HepG2 (cell line): ENCODE measurements around the gene BRS3.

ENCODE experiments used
- ERF ChIP-seq: IDR thresholded peaks from 2 replicates; pipeline ENCODE4 v1.6.1; 2018; ENCODE audit warnings: missing biosample characterization, missing genetic modification reagents
- ZNF530 ChIP-seq: sonication (generic); formaldehyde crosslinking; IDR thresholded peaks from 2 replicates; pipeline ENCODE4 v1.5.0; 2020; ENCODE audit warnings: low read depth, mild to moderate bottlenecking, missing genetic modification reagents
- ZNF879 ChIP-seq: sonication (generic); formaldehyde crosslinking; IDR thresholded peaks from 2 replicates; pipeline ENCODE4 v1.8.1; 2023; ENCODE audit warnings: missing genetic modification reagents
- TF ChIP-seq, protein P1 (sequence below): sonication (generic); formaldehyde crosslinking; IDR thresholded peaks from 2 replicates; pipeline ENCODE4 v1.8.0; 2023; ENCODE audit warnings: mild to moderate bottlenecking, missing genetic modification reagents

DNA sequence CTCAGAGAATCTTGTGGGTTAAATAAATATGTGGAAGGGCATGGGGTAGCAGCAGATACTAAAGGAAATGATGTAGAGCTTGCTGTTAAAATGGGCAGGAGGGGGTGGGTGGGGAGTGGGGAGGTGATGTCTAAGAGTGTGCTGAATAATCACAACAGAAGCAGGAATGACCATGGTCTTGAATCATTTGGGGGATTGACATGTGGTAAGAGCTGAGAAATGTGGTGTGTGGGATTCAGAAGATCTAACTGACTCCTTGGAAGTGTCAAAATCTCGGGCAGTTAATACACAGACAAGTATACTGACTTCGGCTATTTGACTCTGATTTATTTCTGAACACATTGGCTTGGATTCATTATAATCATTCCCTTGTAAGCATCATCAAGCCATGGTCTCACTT, 51.1 kb downstream of the BRS3 start:
- TF ChIP-seq ZNF530 (no peak), ERF (CRISPR knock-in tag) (no peak), ZNF879 (CRISPR knock-in tag) (no peak)
- TF ChIP-seq, protein P1, sequence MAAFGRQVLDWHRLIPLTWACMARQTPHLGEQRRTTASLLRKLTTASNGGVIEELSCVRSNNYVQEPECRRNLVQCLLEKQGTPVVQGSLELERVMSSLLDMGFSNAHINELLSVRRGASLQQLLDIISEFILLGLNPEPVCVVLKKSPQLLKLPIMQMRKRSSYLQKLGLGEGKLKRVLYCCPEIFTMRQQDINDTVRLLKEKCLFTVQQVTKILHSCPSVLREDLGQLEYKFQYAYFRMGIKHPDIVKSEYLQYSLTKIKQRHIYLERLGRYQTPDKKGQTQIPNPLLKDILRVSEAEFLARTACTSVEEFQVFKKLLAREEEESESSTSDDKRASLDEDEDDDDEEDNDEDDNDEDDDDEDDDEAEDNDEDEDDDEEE (CRISPR knock-in tag) = no peak
